IMR-90 (cell line): ENCODE measurements around the gene DRD3. TPM values are rescaled to one million over a fixed set of nuclear protein-coding genes. Genes with fewer than 3 reads are reported as not detected.

Experiments used
- ATAC-seq: fragments of 200-7000 bp; cut with Tn5 transposase; 2 replicates; pipeline ENCODE4 v1.9.1; 2020; ENCODE audit warnings: low read depth, mild to moderate bottlenecking, moderate library complexity
- BruUV-seq: library from RNA; stranded (reverse); fragments of 400-500 nt; replicated peaks from 2 replicates; lab custom pipeline; 2021; lab: Mats Ljungman, UMichigan
- CTCF ChIA-PET: fragments of 300-600 bp; formaldehyde crosslinking; extraction: SDS; loops from one replicate; lab custom pipeline; 2021; ENCODE audit warnings: antibody characterized with exemption; lab: Yijun Ruan, JAX
- POLR2A ChIA-PET: fragments of 300-600 bp; sonication (Branson Sonifier 250); formaldehyde crosslinking; loops from one replicate; lab custom pipeline; 2022; ENCODE audit warnings: antibody characterized with exemption; ENCODE audit not compliant: unreplicated experiment; lab: Charles Lee
- DNase-seq: peaks from one replicate; pipeline ENCODE4 v3.0.0; 2013
- H2AFZ ChIP-seq: replicated peaks from 2 replicates; pipeline ENCODE3; 2013; ENCODE audit warnings: low read length, mild to moderate bottlenecking; ENCODE audit not compliant: poor library complexity
- H2AK5ac ChIP-seq: 2 replicates; pipeline ENCODE4 v1.6.1; 2013; ENCODE audit warnings: low read depth, low read length, inconsistent platforms
- H2AK9ac ChIP-seq: replicated peaks from 2 replicates; pipeline ENCODE3; 2013; ENCODE audit warnings: mild to moderate bottlenecking, low read depth, low read length, moderate library complexity; ENCODE audit not compliant: poor library complexity
- H2BK120ac ChIP-seq: 2 replicates; pipeline ENCODE4 v1.6.1; 2013; ENCODE audit warnings: low read depth, low read length, inconsistent platforms
- H2BK15ac ChIP-seq: 3 replicates; pipeline ENCODE4 v1.6.1; 2013; ENCODE audit warnings: low read depth, low read length, inconsistent platforms
- H2BK20ac ChIP-seq: 2 replicates; pipeline ENCODE4 v1.6.1; 2013; ENCODE audit warnings: low read depth, mild to moderate bottlenecking, inconsistent platforms, low read length, moderate library complexity
- H2BK5ac ChIP-seq: 2 replicates; pipeline ENCODE4 v1.6.1; 2013; ENCODE audit warnings: mild to moderate bottlenecking, low read depth, low read length, inconsistent platforms; ENCODE audit not compliant: poor library complexity, severe bottlenecking
- H3K14ac ChIP-seq: replicated peaks from 2 replicates; pipeline ENCODE4 v1.6.1; 2013; ENCODE audit warnings: low read depth, low read length, inconsistent platforms
- H3K18ac ChIP-seq: 2 replicates; pipeline ENCODE4 v1.6.1; 2013; ENCODE audit warnings: low read depth, low read length, control low read depth
- H3K23ac ChIP-seq: 2 replicates; pipeline ENCODE4 v1.6.1; 2013; ENCODE audit warnings: low read depth, low read length, inconsistent platforms
- H3K27ac ChIP-seq: 2 replicates; pipeline ENCODE4 v1.5.1; 2013; ENCODE audit warnings: mild to moderate bottlenecking, control low read depth, low read length; ENCODE audit not compliant: insufficient read depth
- H3K27me3 ChIP-seq: 2 replicates; pipeline ENCODE4 v1.6.1; 2013; ENCODE audit warnings: low read length; ENCODE audit not compliant: control insufficient read depth, insufficient read depth
- H3K36me3 ChIP-seq: 2 replicates; pipeline ENCODE4 v1.6.1; 2013; ENCODE audit warnings: low read length, mixed read lengths; ENCODE audit not compliant: control insufficient read depth, insufficient read depth
- H3K4ac ChIP-seq: 2 replicates; pipeline ENCODE4 v1.6.1; 2013; ENCODE audit warnings: low read depth, low read length, inconsistent platforms
- H3K4me1 ChIP-seq: 2 replicates; pipeline ENCODE4 v1.6.1; 2013; ENCODE audit warnings: low read length, mixed read lengths; ENCODE audit not compliant: control insufficient read depth, insufficient read depth
- H3K4me2 ChIP-seq: 2 replicates; pipeline ENCODE4 v1.6.1; 2013; ENCODE audit warnings: low read depth, mild to moderate bottlenecking, control low read depth, low read length, moderate library complexity
- H3K4me3 ChIP-seq: 2 replicates; pipeline ENCODE4 v1.5.1; 2013; ENCODE audit warnings: low read depth, mild to moderate bottlenecking, control low read depth, low read length, moderate library complexity; ENCODE audit not compliant: insufficient read depth
- H3K56ac ChIP-seq: 2 replicates; pipeline ENCODE4 v1.6.1; 2013; ENCODE audit warnings: low read length, inconsistent platforms; ENCODE audit not compliant: insufficient read depth; ENCODE audit errors: extremely low read depth
- H3K79me1 ChIP-seq, 2 experiments: 2 replicates each; pipeline ENCODE4 v1.6.1; 2013; ENCODE audit warnings: low read length in 2 of 2, inconsistent platforms in 1 of 2, low read depth in 1 of 2
- H3K9ac ChIP-seq: 2 replicates; pipeline ENCODE4 v1.6.1; 2013; ENCODE audit warnings: low read depth, low read length, control low read depth
- H3K9me1 ChIP-seq: 2 replicates; pipeline ENCODE4 v1.6.1; 2013; ENCODE audit warnings: low read length, inconsistent platforms; ENCODE audit not compliant: insufficient read depth
- H3K9me3 ChIP-seq: 2 replicates; pipeline ENCODE4 v1.6.1; 2013; ENCODE audit warnings: low read length; ENCODE audit not compliant: control insufficient read depth, insufficient read depth
- H4K20me1 ChIP-seq: 2 replicates; pipeline ENCODE4 v1.6.1; 2013; ENCODE audit warnings: low read length, inconsistent platforms; ENCODE audit not compliant: insufficient read depth
- H4K5ac ChIP-seq: 2 replicates; pipeline ENCODE4 v1.6.1; 2013; ENCODE audit warnings: mild to moderate bottlenecking, low read depth, low read length, control low read depth
- H4K8ac ChIP-seq, 2 experiments: 2 replicates each; pipeline ENCODE4 v1.6.1; 2013; ENCODE audit warnings: low read depth in 2 of 2, low read length in 2 of 2, control low read depth in 1 of 2, inconsistent platforms in 1 of 2
- H4K91ac ChIP-seq: 2 replicates; pipeline ENCODE4 v1.6.1; 2013; ENCODE audit warnings: low read depth, low read length, inconsistent platforms; ENCODE audit not compliant: insufficient read depth
- BHLHE40 ChIP-seq: fragments of 150-350 bp; IDR thresholded peaks from 2 replicates; pipeline ENCODE4 v1.6.1; 2016; ENCODE audit warnings: mild to moderate bottlenecking, low read depth, low read length
- CEBPB ChIP-seq: IDR thresholded peaks from 2 replicates; pipeline ENCODE4 v1.6.1; 2012; ENCODE audit warnings: low read depth, low read length, improper control_type of control experiment
- CHD1 ChIP-seq: IDR thresholded peaks from 2 replicates; pipeline ENCODE4 v1.6.1; 2012; ENCODE audit warnings: low read depth, low read length, improper control_type of control experiment
- FOS ChIP-seq: fragments of 150-350 bp; IDR thresholded peaks from 2 replicates; pipeline ENCODE4 v1.6.1; 2016; ENCODE audit warnings: low read depth, low read length
- MAFK ChIP-seq: IDR thresholded peaks from 2 replicates; pipeline ENCODE4 v1.6.1; 2012; ENCODE audit warnings: low read depth, low read length, improper control_type of control experiment
- MAZ ChIP-seq: IDR thresholded peaks from 2 replicates; pipeline ENCODE4 v1.6.1; 2012; ENCODE audit warnings: low read depth, mild to moderate bottlenecking, low read length, improper control_type of control experiment, moderate library complexity, borderline replicate concordance
- POLR2A ChIP-seq: IDR thresholded peaks from 2 replicates; pipeline ENCODE4 v1.6.1; 2012; ENCODE audit warnings: mild to moderate bottlenecking, low read depth, low read length
- RAD21 ChIP-seq: IDR thresholded peaks from 2 replicates; pipeline ENCODE4 v1.6.1; 2012; ENCODE audit warnings: low read length, improper control_type of control experiment
- RCOR1 ChIP-seq: IDR thresholded peaks from 2 replicates; pipeline ENCODE4 v1.6.1; 2012; ENCODE audit warnings: mild to moderate bottlenecking, low read length, improper control_type of control experiment; ENCODE audit not compliant: insufficient replicate concordance
- SMC3 ChIP-seq: fragments of 150-350 bp; IDR thresholded peaks from 2 replicates; pipeline ENCODE4 v1.6.1; 2016; ENCODE audit warnings: low read depth, mild to moderate bottlenecking, antibody characterized with exemption, low read length, moderate library complexity
- WGBS, 2 experiments: methylation state at CpG; one replicate each; pipeline versions ENCODE4 v1.1.5 to v1.1.7; 2013; ENCODE audit warnings: missing lambda C conversion rate in 2 of 2; ENCODE audit not compliant: insufficient read length in 1 of 2; ENCODE audit errors: extremely low coverage in 2 of 2; 5-methylcytosine and 5-hydroxymethylcytosine counted together
- dilution Hi-C: fragments of 300-500 bp; cut with HindIII; formaldehyde crosslinking; loops from one replicate; pipeline ENCODE4 v1.14.3; 2018; ENCODE audit warnings: low sequenced_read_pairs; ENCODE audit not compliant: unreplicated experiment
- in situ Hi-C: fragments of 300-500 bp; cut with MboI; formaldehyde crosslinking; loops from 3 replicates; pipeline ENCODE4 v1.14.3; 2019; ENCODE audit warnings: low sequenced_read_pairs, inconsistent platforms, mixed read lengths
- intact Hi-C: fragments of 100-400 bp; cut with micrococcal nuclease; formaldehyde crosslinking; loops from 2 replicates; pipeline ENCODE4 v1.10.0; 2022
- polyA plus RNA-seq, 3 experiments: library from polyadenylated mRNA; depleted of rRNA; stranded (reverse); fragments of >200 nt; gene quantifications; 2 replicates each; pipeline ENCODE4 v1.2.3, GENCODE V29; 2012; ENCODE audit warnings: low replicate concordance in 1 of 3
- total RNA-seq: library from RNA; depleted of rRNA; stranded (reverse); fragments of >200 nt; gene quantifications from 2 replicates; pipeline ENCODE4 v1.2.3, GENCODE V29; 2012
- TF ChIP-seq, protein P1 (sequence below): fragments of 150-350 bp; IDR thresholded peaks from 2 replicates; pipeline ENCODE4 v1.6.1; 2016; ENCODE audit warnings: low read depth, mild to moderate bottlenecking, low read length, moderate library complexity, borderline replicate concordance
- TF ChIP-seq, protein P2 (sequence below): conservative IDR thresholded peaks from 2 replicates; pipeline ENCODE4 v1.5.1; 2012; ENCODE audit warnings: mild to moderate bottlenecking, low read depth, low read length, improper control_type of control experiment
- TF ChIP-seq, protein P3 (sequence below): fragments of 150-350 bp; IDR thresholded peaks from 2 replicates; pipeline ENCODE4 v1.6.1; 2017; ENCODE audit warnings: mild to moderate bottlenecking, antibody characterized with exemption, low read length, low read depth

Gene DRD3
- total and polyA plus RNA-seq, 2 of the 4 experiments (the other 2 are of a cell fraction) = not detected

DNA sequence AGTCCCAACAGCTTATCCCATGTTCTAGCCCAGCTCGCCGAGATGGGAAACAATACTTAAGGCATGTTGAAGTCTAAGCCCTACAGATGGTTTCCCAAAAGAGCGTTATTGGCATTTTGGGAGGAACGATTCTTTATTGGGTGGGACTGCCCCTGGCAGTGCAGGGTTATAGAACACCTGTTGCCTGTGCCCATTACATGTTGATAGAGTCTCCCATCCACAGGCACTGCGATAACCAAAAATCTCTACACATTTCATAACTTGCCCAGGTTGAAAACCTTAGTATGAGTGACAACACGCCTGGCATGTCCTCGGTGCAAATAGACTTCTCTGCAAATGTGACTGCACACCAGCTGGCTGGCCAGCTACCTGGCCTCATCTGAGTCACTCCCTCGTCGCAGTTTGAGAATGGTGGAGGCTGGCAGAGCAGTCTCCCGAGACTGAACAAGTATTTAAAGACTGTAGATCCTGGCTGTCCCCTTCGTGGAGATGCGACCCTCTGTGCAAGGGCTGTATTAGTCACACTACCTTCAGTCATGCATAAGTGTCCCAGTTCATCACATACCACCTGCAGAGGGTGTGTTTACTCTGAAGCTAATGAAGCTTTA is 39.8 kb upstream of the DRD3 start:
- H3K4me2 ChIP-seq = no peak overlapping the region
- intact Hi-C loops = no loop called here

More for the DNA sequence above, 39.8 kb upstream of the DRD3 start:
- H3K4me3 ChIP-seq = no peak overlapping the region
- no peaks in the 10 kb centered on the region for H4K20me1 ChIP-seq
- H3K56ac ChIP-seq = no peak overlapping the region
- H3K27me3 ChIP-seq = peaks cover 20% of the 10 kb centered on the region
- TF ChIP-seq RAD21 = no peak
- no peak for TF ChIP-seq CHD1
- TF ChIP-seq CEBPB = no peak
- TF ChIP-seq MAZ = no peak
- no peak for TF ChIP-seq MAFK
- no peak for TF ChIP-seq FOS
- no peak for TF ChIP-seq BHLHE40
- TF ChIP-seq SMC3 = no peak
- no peak for TF ChIP-seq POLR2A
- no peak for TF ChIP-seq RCOR1
- TF ChIP-seq, protein P1, sequence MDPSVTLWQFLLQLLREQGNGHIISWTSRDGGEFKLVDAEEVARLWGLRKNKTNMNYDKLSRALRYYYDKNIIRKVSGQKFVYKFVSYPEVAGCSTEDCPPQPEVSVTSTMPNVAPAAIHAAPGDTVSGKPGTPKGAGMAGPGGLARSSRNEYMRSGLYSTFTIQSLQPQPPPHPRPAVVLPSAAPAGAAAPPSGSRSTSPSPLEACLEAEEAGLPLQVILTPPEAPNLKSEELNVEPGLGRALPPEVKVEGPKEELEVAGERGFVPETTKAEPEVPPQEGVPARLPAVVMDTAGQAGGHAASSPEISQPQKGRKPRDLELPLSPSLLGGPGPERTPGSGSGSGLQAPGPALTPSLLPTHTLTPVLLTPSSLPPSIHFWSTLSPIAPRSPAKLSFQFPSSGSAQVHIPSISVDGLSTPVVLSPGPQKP = no peak
- TF ChIP-seq, protein P2, sequence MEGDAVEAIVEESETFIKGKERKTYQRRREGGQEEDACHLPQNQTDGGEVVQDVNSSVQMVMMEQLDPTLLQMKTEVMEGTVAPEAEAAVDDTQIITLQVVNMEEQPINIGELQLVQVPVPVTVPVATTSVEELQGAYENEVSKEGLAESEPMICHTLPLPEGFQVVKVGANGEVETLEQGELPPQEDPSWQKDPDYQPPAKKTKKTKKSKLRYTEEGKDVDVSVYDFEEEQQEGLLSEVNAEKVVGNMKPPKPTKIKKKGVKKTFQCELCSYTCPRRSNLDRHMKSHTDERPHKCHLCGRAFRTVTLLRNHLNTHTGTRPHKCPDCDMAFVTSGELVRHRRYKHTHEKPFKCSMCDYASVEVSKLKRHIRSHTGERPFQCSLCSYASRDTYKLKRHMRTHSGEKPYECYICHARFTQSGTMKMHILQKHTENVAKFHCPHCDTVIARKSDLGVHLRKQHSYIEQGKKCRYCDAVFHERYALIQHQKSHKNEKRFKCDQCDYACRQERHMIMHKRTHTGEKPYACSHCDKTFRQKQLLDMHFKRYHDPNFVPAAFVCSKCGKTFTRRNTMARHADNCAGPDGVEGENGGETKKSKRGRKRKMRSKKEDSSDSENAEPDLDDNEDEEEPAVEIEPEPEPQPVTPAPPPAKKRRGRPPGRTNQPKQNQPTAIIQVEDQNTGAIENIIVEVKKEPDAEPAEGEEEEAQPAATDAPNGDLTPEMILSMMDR = no peak
- TF ChIP-seq, protein P3, sequence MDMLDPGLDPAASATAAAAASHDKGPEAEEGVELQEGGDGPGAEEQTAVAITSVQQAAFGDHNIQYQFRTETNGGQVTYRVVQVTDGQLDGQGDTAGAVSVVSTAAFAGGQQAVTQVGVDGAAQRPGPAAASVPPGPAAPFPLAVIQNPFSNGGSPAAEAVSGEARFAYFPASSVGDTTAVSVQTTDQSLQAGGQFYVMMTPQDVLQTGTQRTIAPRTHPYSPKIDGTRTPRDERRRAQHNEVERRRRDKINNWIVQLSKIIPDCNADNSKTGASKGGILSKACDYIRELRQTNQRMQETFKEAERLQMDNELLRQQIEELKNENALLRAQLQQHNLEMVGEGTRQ = no peak
- H2AFZ ChIP-seq = no peak overlapping the region
- H3K4ac ChIP-seq = no peak overlapping the region
- no peak overlapping the region for H3K23ac ChIP-seq
- POLR2A ChIA-PET = no interaction called here
- no peak overlapping the region for H3K27ac ChIP-seq
- CTCF ChIA-PET = no interaction called here
- no peak overlapping the region for H3K9ac ChIP-seq
- no peak overlapping the region for H2BK120ac ChIP-seq
- H4K5ac ChIP-seq = no peak overlapping the region
- no peak overlapping the region for H4K91ac ChIP-seq
- H4K8ac ChIP-seq = no peak overlapping the region
- dilution Hi-C loops = no loop called here
- no peak overlapping the region for H2AK9ac ChIP-seq
- H3K9me3 ChIP-seq = no peaks in the 10 kb centered on the region
- H3K36me3 ChIP-seq = no peaks in the 10 kb centered on the region
- no peaks in the 10 kb centered on the region for H3K4me1 ChIP-seq
- no peak overlapping the region for H2BK5ac ChIP-seq
- no peak overlapping the region for H2BK20ac ChIP-seq
- no peak overlapping the region for H2BK15ac ChIP-seq
- BruUV-seq = no TSS peak
- ATAC-seq (no peak), DNase-seq (no peak)
- 82% methylated on average over 2 of the region's 12 CpGs; no CpG with 5 or more reads in 1 of the 2 experiments for WGBS, 2 experiments
- H3K79me1 ChIP-seq = no peaks in the 10 kb centered on the region
- in situ Hi-C loops = no loop called here
- H3K18ac ChIP-seq = no peak overlapping the region
- no peak overlapping the region for H3K14ac ChIP-seq
- H3K9me1 ChIP-seq = no peaks in the 10 kb centered on the region
- H2AK5ac ChIP-seq = no peak overlapping the region
